ENCODE data around the gene STX3.
"Not testable (repeated sequence)": the region's sequence is repeated elsewhere in the genome, so short reads cannot be mapped to it uniquely, and the experiment has no call there.

- TF ChIP-seq CTCF, POLR2A (IDR thresholded peaks at IDR 0.05): not testable (repeated sequence)
Observed at GRCh38 chr11:59849551-59849950, 94.4 kb downstream of the STX3 start.
